HCT116 (cell line): Measurements from ENCODE around the gene SCAF1. TPM values are rescaled to one million over a fixed set of nuclear protein-coding genes. Genes with fewer than 3 reads are reported as not detected.

ENCODE experiments used
- ATAC-seq: fragments of 200-7000 bp; cut with Tn5 transposase; 2 replicates; pipeline ENCODE4 v1.9.1; 2020; ENCODE audit warnings: mild to moderate bottlenecking, moderate library complexity
- BruUV-seq: library from RNA; stranded (reverse); fragments of 400-500 nt; replicated peaks from 2 replicates; lab custom pipeline; 2021; lab: Mats Ljungman, UMichigan
- CTCF ChIA-PET: fragments of 300-600 bp; sonication (Branson Sonifier 250); formaldehyde crosslinking; loops from one replicate; lab custom pipeline; 2021; ENCODE audit warnings: antibody characterized with exemption; lab: Charles Lee
- POLR2A ChIA-PET: fragments of 300-600, 350-600 bp; sonication (Branson Sonifier 250); formaldehyde crosslinking; loops from one replicate; lab custom pipeline; 2021; ENCODE audit warnings: antibody characterized with exemption; lab: Charles Lee
- RAD21 ChIA-PET, 2 experiments: fragments of 300-600 bp; sonication (Branson Sonifier 250); formaldehyde crosslinking; loops; one replicate each; lab custom pipeline; 2023; ENCODE audit warnings: low total read pairs in 2 of 2; ENCODE audit not compliant: uncharacterized antibody in 2 of 2, unreplicated experiment in 2 of 2, low non-redundant PET in 1 of 2; lab: Charles Lee
- DNase-seq: peaks from one replicate; pipeline ENCODE4 v3.0.0-alpha.2; 2010; ENCODE audit warnings: low read depth, low spot score
- H2AFZ ChIP-seq: fragments of 200-600 bp; shearing (Covaris generic), sonication (generic); 2 replicates; pipeline ENCODE4 v1.6.1; 2017; ENCODE audit warnings: low read depth, mixed run types, mixed read lengths, antibody characterized with exemption, low read length; ENCODE audit not compliant: poor library complexity, severe bottlenecking
- H3K27ac ChIP-seq: 2 replicates; pipeline ENCODE4 v1.5.1; 2012; ENCODE audit warnings: low read depth, low read length
- H3K27me3 ChIP-seq: fragments of 200-600 bp; sonication (generic); 2 replicates; pipeline ENCODE4 v1.6.1; 2016; ENCODE audit warnings: mixed run types, low read length, mixed read lengths; ENCODE audit not compliant: insufficient read depth
- H3K36me3 ChIP-seq, 2 experiments: fragments of 200-500 bp in 1 of 2; fragments of 200-600 bp in 1 of 2; sonication (Bioruptor generic) in 1 of 2; sonication (generic) in 1 of 2; 2 replicates each; pipeline versions ENCODE4 v1.5.1 to v1.6.1; 2014 to 2016; ENCODE audit warnings: low read length in 2 of 2, inconsistent platforms in 1 of 2, mixed read lengths in 1 of 2, mixed run types in 1 of 2; ENCODE audit not compliant: insufficient read depth in 2 of 2, control insufficient read depth in 1 of 2
- H3K4me1 ChIP-seq, 2 experiments: fragments of 200-600 bp in 1 of 2; sonication (generic) in 1 of 2; 2 replicates each; pipeline versions ENCODE4 v1.5.1 to v1.6.1; 2012 to 2017; ENCODE audit warnings: low read length in 2 of 2, inconsistent platforms in 1 of 2, mild to moderate bottlenecking in 1 of 2, mixed read lengths in 1 of 2, mixed run types in 1 of 2, moderate library complexity in 1 of 2; ENCODE audit not compliant: insufficient read depth in 2 of 2, control insufficient read depth in 1 of 2
- H3K4me2 ChIP-seq: fragments of 200-600 bp; sonication (generic); 2 replicates; pipeline ENCODE4 v1.6.1; 2017; ENCODE audit warnings: mixed run types, low read length, mixed read lengths
- H3K4me3 ChIP-seq, 2 experiments: fragments of 200-600 bp in 1 of 2; sonication (generic) in 1 of 2; replicated peaks in 1 of 2; 2 replicates each; pipeline ENCODE4 v1.5.1; 2011 to 2016; ENCODE audit warnings: low read length in 2 of 2, control low read depth in 1 of 2, low read depth in 1 of 2, mild to moderate bottlenecking in 1 of 2, mixed read lengths in 1 of 2, mixed run types in 1 of 2
- H3K79me2 ChIP-seq: fragments of 200-600 bp; sonication (generic); 2 replicates; pipeline ENCODE4 v1.6.1; 2017; ENCODE audit warnings: mild to moderate bottlenecking, mixed run types, low read length, moderate library complexity, mixed read lengths; ENCODE audit not compliant: insufficient read depth
- H3K9ac ChIP-seq: fragments of 200-600 bp; sonication (generic); 2 replicates; pipeline ENCODE4 v1.6.1; 2016; ENCODE audit warnings: low read length, mixed read lengths
- H3K9me2 ChIP-seq: fragments of 200-600 bp; sonication (generic), shearing (Covaris generic); 2 replicates; pipeline ENCODE4 v1.6.1; 2017; ENCODE audit warnings: mixed run types, mild to moderate bottlenecking, moderate library complexity; ENCODE audit not compliant: insufficient read depth
- H3K9me3 ChIP-seq, 2 experiments: fragments of 200-500 bp in 1 of 2; fragments of 200-600 bp in 1 of 2; sonication (Bioruptor generic) in 1 of 2; sonication (generic) in 1 of 2; 2 replicates each; pipeline ENCODE4 v1.6.1; 2014 to 2017; ENCODE audit warnings: low read length in 2 of 2, mixed read lengths in 2 of 2, inconsistent platforms in 1 of 2, low read depth in 1 of 2, mild to moderate bottlenecking in 1 of 2, mixed run types in 1 of 2, moderate library complexity in 1 of 2; ENCODE audit not compliant: control insufficient read depth in 1 of 2, insufficient read depth in 1 of 2
- H4K20me1 ChIP-seq: fragments of 200-600 bp; sonication (generic), shearing (Covaris generic); 2 replicates; pipeline ENCODE4 v1.6.1; 2017; ENCODE audit warnings: mixed run types, mild to moderate bottlenecking, moderate library complexity; ENCODE audit not compliant: insufficient read depth
- ELF1 ChIP-seq: IDR thresholded peaks from 2 replicates; pipeline ENCODE4 v1.6.1; 2012; ENCODE audit warnings: low read depth, borderline replicate concordance
- EZH2phosphoT487 ChIP-seq: fragments of 200-600 bp; IDR thresholded peaks from 2 replicates; pipeline ENCODE4 v1.6.1; 2018; ENCODE audit warnings: antibody characterized with exemption, borderline replicate concordance
- FOSL1 ChIP-seq: IDR thresholded peaks from 2 replicates; pipeline ENCODE4 v1.6.1; 2012; ENCODE audit warnings: low read depth
- POLR2A ChIP-seq: IDR thresholded peaks from 2 replicates; pipeline ENCODE4 v1.7.0; 2011; ENCODE audit warnings: borderline replicate concordance; ENCODE audit not compliant: insufficient read depth, insufficient read length; ENCODE audit errors: extremely low read depth
- POLR2AphosphoS5 ChIP-seq: IDR thresholded peaks from 2 replicates; pipeline ENCODE4 v1.6.1; 2011; ENCODE audit warnings: mild to moderate bottlenecking, low read depth, low read length, moderate library complexity
- SIN3A ChIP-seq: IDR thresholded peaks from 2 replicates; pipeline ENCODE4 v1.6.1; 2012; ENCODE audit warnings: low read depth
- YY1 ChIP-seq: IDR thresholded peaks from 2 replicates; pipeline ENCODE4 v1.6.1; 2011; ENCODE audit warnings: low read length, low read depth, moderate library complexity, mild to moderate bottlenecking; ENCODE audit not compliant: insufficient replicate concordance; ENCODE audit errors: extremely low read depth
- ZFX ChIP-seq: fragments of 450-650 bp; IDR thresholded peaks from 2 replicates; pipeline ENCODE4 v1.6.1; 2017
- ZNF274 ChIP-seq: fragments of 200-500 bp; sonication (Bioruptor generic); IDR thresholded peaks from 2 replicates; pipeline ENCODE4 v1.6.1; 2014; ENCODE audit warnings: mild to moderate bottlenecking, low read depth, low read length, inconsistent platforms
- intact Hi-C: fragments of 100-400 bp; cut with micrococcal nuclease; formaldehyde crosslinking; loops from 2 replicates; pipeline ENCODE4 v1.10.0; 2022
- total RNA-seq: library from RNA; stranded (reverse); gene quantifications from one replicate; pipeline ENCODE4 v1.2.1, GENCODE V29; 2021; ENCODE audit not compliant: unreplicated experiment
- TF ChIP-seq, protein P1 (sequence below), 3 experiments: fragments of 200-600 bp in 1 of 3; sonication (generic) in 1 of 3; IDR thresholded peaks in 2 of 3; conservative IDR thresholded peaks in 1 of 3; 2 replicates each; pipeline ENCODE4 v1.5.1; 2012 to 2017; ENCODE audit warnings: low read depth in 2 of 3, low read length in 2 of 3, antibody characterized with exemption in 1 of 3, borderline replicate concordance in 1 of 3, control low read depth in 1 of 3, mild to moderate bottlenecking in 1 of 3, mixed read lengths in 1 of 3, mixed run types in 1 of 3, moderate library complexity in 1 of 3; ENCODE audit not compliant: insufficient read depth in 1 of 3
- TF ChIP-seq, protein P2 (sequence below): IDR thresholded peaks from 2 replicates; pipeline ENCODE4 v1.6.1; 2012

SCAF1 gene
- total RNA-seq, 1 experiment from 2014 or later = 96.8 TPM

- Histone ChIP-seq H3K36me3 (peaks cover 30 to 40% of the 10 kb centered on the region in 2 experiments), H3K27me3 (no peaks in the 10 kb centered on the region), H3K4me2 (no peak overlapping the region), H2AFZ (no peak overlapping the region), H3K9me2 (no peaks in the 10 kb centered on the region), H3K27ac (no peak overlapping the region), H3K9me3 (no peaks in the 10 kb centered on the region), H4K20me1 (peaks cover 8% of the 10 kb centered on the region; the same call in 1 of the 2 replicates), H3K4me1 (peaks cover 0 to 26% of the 10 kb centered on the region in 2 experiments; a peak in 2 of 4 replicates), H3K9ac (no peak overlapping the region), H3K4me3 (no peak overlapping the region), H3K79me2 (peaks cover 31% of the 10 kb centered on the region)
- ATAC-seq = no peak
- CTCF ChIA-PET = no interaction called here
- intact Hi-C loops = no loop called here
- BruUV-seq = no TSS peak
- POLR2A ChIA-PET = interaction anchor here (1.0 kb wide), 1 partner anchor 30 kb away, joined by 3 read pairs; no protein-coding TSS in a partner anchor
- no peak for DNase-seq
- TF ChIP-seq EZH2phosphoT487 (no peak), FOSL1 (no peak), POLR2AphosphoS5 (peak; percentile 39; the same call in 1 of the 2 replicates), ZFX (no peak)
- RAD21 ChIA-PET = interaction anchor here in 1 of 2 experiments (0.6 kb wide), 1 partner anchor 10 kb away, joined by 3 read pairs; no protein-coding TSS in a partner anchor
Observed at GRCh38 chr19:49687566-49688316, 45.7 kb downstream of the SCAF1 start.

DNA sequence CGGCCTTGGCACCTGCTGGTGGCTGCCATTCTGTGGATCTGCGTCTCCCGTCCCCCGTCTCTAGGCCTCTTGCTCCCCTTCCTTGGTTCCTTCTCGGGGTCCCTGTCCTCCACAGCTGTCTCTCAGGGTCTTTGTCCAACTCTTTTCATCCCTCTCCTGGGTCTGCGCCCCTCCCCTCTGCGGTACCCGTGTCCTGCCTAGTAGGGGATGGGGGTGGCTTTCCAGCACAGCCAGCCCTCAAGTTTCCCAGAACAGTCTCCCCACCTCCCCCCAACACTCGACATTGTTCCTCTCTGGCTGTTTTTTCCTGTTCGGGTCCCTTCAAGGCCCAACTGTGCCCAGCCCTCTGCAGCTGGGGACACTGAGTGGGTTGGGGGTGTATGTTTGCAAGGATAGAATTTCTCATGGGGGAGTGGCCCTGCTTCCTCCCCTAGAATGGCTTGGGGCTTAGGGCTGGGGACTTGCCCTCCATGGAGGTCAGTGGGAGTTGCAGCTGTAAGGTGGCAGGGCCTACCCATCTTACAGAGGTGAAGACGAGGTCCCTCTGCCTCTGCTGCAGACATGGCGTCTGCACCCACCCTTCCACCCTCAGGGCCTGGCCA lies 46.6 kb downstream of the SCAF1 start:
- no peak overlapping the region for H3K4me2 ChIP-seq
- TF ChIP-seq ELF1 (no peak), ZNF274 (no peak), FOSL1 (no peak), POLR2A (no peak), SIN3A (no peak), YY1 (no peak), EZH2phosphoT487 (no peak)
- TF ChIP-seq, protein P1, sequence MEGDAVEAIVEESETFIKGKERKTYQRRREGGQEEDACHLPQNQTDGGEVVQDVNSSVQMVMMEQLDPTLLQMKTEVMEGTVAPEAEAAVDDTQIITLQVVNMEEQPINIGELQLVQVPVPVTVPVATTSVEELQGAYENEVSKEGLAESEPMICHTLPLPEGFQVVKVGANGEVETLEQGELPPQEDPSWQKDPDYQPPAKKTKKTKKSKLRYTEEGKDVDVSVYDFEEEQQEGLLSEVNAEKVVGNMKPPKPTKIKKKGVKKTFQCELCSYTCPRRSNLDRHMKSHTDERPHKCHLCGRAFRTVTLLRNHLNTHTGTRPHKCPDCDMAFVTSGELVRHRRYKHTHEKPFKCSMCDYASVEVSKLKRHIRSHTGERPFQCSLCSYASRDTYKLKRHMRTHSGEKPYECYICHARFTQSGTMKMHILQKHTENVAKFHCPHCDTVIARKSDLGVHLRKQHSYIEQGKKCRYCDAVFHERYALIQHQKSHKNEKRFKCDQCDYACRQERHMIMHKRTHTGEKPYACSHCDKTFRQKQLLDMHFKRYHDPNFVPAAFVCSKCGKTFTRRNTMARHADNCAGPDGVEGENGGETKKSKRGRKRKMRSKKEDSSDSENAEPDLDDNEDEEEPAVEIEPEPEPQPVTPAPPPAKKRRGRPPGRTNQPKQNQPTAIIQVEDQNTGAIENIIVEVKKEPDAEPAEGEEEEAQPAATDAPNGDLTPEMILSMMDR (IDR thresholded peaks at IDR 0.05 in 2 of 3, conservative IDR thresholded peaks at IDR 0.05 in 1 of 3; ENCODE audit: borderline replicate concordance in 1 of 3, insufficient read depth in 1 of 3, low read depth in 2 of 3, low read length in 2 of 3) = no peak
- TF ChIP-seq, protein P2, sequence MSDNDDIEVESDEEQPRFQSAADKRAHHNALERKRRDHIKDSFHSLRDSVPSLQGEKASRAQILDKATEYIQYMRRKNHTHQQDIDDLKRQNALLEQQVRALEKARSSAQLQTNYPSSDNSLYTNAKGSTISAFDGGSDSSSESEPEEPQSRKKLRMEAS = no peak
- TF ChIP-seq, all 23 proteins: peak for 0
- no peak for ATAC-seq
- peaks cover 0 to 26% of the 10 kb centered on the region in 2 experiments; a peak in 2 of 4 replicates for H3K4me1 ChIP-seq
- no peak overlapping the region for H3K9ac ChIP-seq
- peaks cover 29 to 34% of the 10 kb centered on the region in 2 experiments for H3K36me3 ChIP-seq
- H3K9me2 ChIP-seq = no peaks in the 10 kb centered on the region
- no peak for DNase-seq
- ChIA-PET RAD21 (interaction anchor here in 1 of 2 experiments (0.5 kb wide), 1 partner anchor 54 kb away, joined by 5 read pairs; no protein-coding TSS in a partner anchor), POLR2A (no interaction called here), CTCF (no interaction called here)
- intact Hi-C loops = no loop called here
- BruUV-seq = no TSS peak
- H2AFZ ChIP-seq = no peak overlapping the region
- H3K79me2 ChIP-seq = peaks cover 25% of the 10 kb centered on the region
- no peaks in the 10 kb centered on the region for H3K9me3 ChIP-seq
- no peak overlapping the region for H3K27ac ChIP-seq
- no peak overlapping the region for H3K4me3 ChIP-seq
- peaks cover 8% of the 10 kb centered on the region; the same call in 1 of the 2 replicates for H4K20me1 ChIP-seq
- no peaks in the 10 kb centered on the region for H3K27me3 ChIP-seq
